Sigmoid colon (tissue), 4 donors: ENCODE data around the gene ID1.

Source experiments
- CTCF ChIP-seq, 4 experiments: fragments of 450-650 bp in 3 of 4; fragments of 200-600 bp in 1 of 4; IDR thresholded peaks; one replicate each; pipeline ENCODE4 v1.5.1; 2016 to 2019; ENCODE audit warnings: antibody characterized with exemption in 4 of 4, mild to moderate bottlenecking in 3 of 4, moderate library complexity in 2 of 4
- EP300 ChIP-seq, 4 donors: sonication (generic); formaldehyde crosslinking; IDR thresholded peaks; one replicate each; pipeline ENCODE4 v1.6.1; 2017; ENCODE audit warnings: antibody characterized with exemption in 4 of 4
- POLR2A ChIP-seq, 2 donors: fragments of 450-650 bp; IDR thresholded peaks; one replicate each; pipeline ENCODE4 v1.6.1; 2016; ENCODE audit warnings: antibody characterized with exemption in 2 of 2, mild to moderate bottlenecking in 2 of 2, moderate library complexity in 2 of 2
- POLR2AphosphoS5 ChIP-seq, 4 donors: sonication (generic); formaldehyde crosslinking; IDR thresholded peaks; one replicate each; pipeline ENCODE4 v1.6.1; 2017; ENCODE audit warnings: antibody characterized with exemption in 4 of 4

GRCh38 chr20:31605902-31606803 lies 1.1 kb downstream of the ID1 start:
- TF ChIP-seq CTCF (IDR thresholded peaks at IDR 0.05) (no peak), POLR2AphosphoS5 (IDR thresholded peaks at IDR 0.05) (no peak), POLR2A (IDR thresholded peaks at IDR 0.05) (no peak), EP300 (IDR thresholded peaks at IDR 0.05) (no peak)
